ENCODE data around the gene MAML3. TPM values are rescaled to one million over a fixed set of nuclear protein-coding genes. Genes with fewer than 3 reads are reported as not detected.

The MAML3 gene
- total RNA-seq, 4 donors from 2014 or later, result 21.2 to 28.4 (median 22.1) TPM

GRCh38 chr4:139764686-139765310 lies 389.2 kb downstream of the MAML3 start:
- 79 to 80% methylated on average over 9 of the region's 9 CpGs for WGBS, 2 donors
- H3K4me3 ChIP-seq (ENCODE audit: low read depth, poor library complexity, severe bottlenecking), result no peak overlapping the region
- DNase-seq (ENCODE audit: low spot score in 2 of 2), result no peak
- TF ChIP-seq POLR2A (IDR thresholded peaks at IDR 0.05) (no peak), CTCF (IDR thresholded peaks at IDR 0.05) (no peak)
- intact Hi-C loops (cut with DNase I; ENCODE audit: low total_unique reads), result no loop called here

- DNase-seq (ENCODE audit: low spot score in 2 of 2), result no peak
- no peak overlapping the region for H3K4me3 ChIP-seq (ENCODE audit: low read depth, poor library complexity, severe bottlenecking)
- TF ChIP-seq POLR2A (IDR thresholded peaks at IDR 0.05) (no peak), CTCF (IDR thresholded peaks at IDR 0.05) (no peak)
- intact Hi-C loops (cut with DNase I; ENCODE audit: low total_unique reads), result no loop called here
- WGBS, 2 donors, result 64 to 67% methylated on average over 8 of the region's 8 CpGs
Observed at GRCh38 chr4:139764182-139764581, 389.8 kb downstream of the MAML3 start.

GRCh38 chr4:139763672-139764071 lies 390.3 kb downstream of the MAML3 start:
- DNase-seq (ENCODE audit: low spot score in 2 of 2), result no peak
- no peak for TF ChIP-seq POLR2A (IDR thresholded peaks at IDR 0.05)
- TF ChIP-seq CTCF (IDR thresholded peaks at IDR 0.05), result no peak
- 49 to 60% methylated on average over 2 of the region's 2 CpGs for WGBS, 2 donors
- intact Hi-C loops (cut with DNase I; ENCODE audit: low total_unique reads), result no loop called here
- no peak overlapping the region for H3K4me3 ChIP-seq (ENCODE audit: low read depth, poor library complexity, severe bottlenecking)

GRCh38 chr4:139763205-139763604 lies 390.8 kb downstream of the MAML3 start:
- intact Hi-C loops (cut with DNase I; ENCODE audit: low total_unique reads), result no loop called here
- no peak for TF ChIP-seq CTCF (IDR thresholded peaks at IDR 0.05)
- no peak for DNase-seq (ENCODE audit: low spot score in 2 of 2)
- H3K4me3 ChIP-seq (ENCODE audit: low read depth, poor library complexity, severe bottlenecking), result no peak overlapping the region
- 66 to 70% methylated on average over 6 of the region's 6 CpGs for WGBS, 2 donors

GRCh38 chr4:139762720-139763119 lies 391.3 kb downstream of the MAML3 start:
- WGBS, 2 donors, result 52 to 53% methylated on average over 5 of the region's 5 CpGs
- DNase-seq (ENCODE audit: low spot score in 2 of 2), result no peak
- intact Hi-C loops (cut with DNase I; ENCODE audit: low total_unique reads), result no loop called here
- H3K4me3 ChIP-seq (ENCODE audit: low read depth, poor library complexity, severe bottlenecking), result no peak overlapping the region
- TF ChIP-seq CTCF (IDR thresholded peaks at IDR 0.05) (no peak), POLR2A (IDR thresholded peaks at IDR 0.05) (no peak)

GRCh38 chr4:139761461-139761860 lies 392.5 kb downstream of the MAML3 start:
- intact Hi-C loops (cut with DNase I; ENCODE audit: low total_unique reads), result no loop called here
- no peak for DNase-seq (ENCODE audit: low spot score in 2 of 2)
- H3K4me3 ChIP-seq (ENCODE audit: low read depth, poor library complexity, severe bottlenecking), result no peak overlapping the region
- no peak for TF ChIP-seq POLR2A (IDR thresholded peaks at IDR 0.05)
- no peak for TF ChIP-seq CTCF (IDR thresholded peaks at IDR 0.05)
- 54 to 70% methylated on average over 4 of the region's 4 CpGs for WGBS, 2 donors

Measured in lower leg skin (tissue), 4 donors.